ENCODE data around the gene PET117.
"Not testable (repeated sequence)": the region's sequence is repeated elsewhere in the genome, so short reads cannot be mapped to it uniquely, and the experiment has no call there.

The PET117 gene

GRCh38 chr20:18165553-18165952 is 27.9 kb downstream of the PET117 start:
- DNase-seq, result no peak

GRCh38 chr20:18166241-18166881 is 28.7 kb downstream of the PET117 start:
- DNase-seq, result no peak

GRCh38 chr20:18166950-18167349 is 29.3 kb downstream of the PET117 start:
- no peak for DNase-seq

- no peak for DNase-seq
Observed at GRCh38 chr20:18172379-18172778, 34.7 kb downstream of the PET117 start.

- no peak for DNase-seq
Observed at GRCh38 chr20:18174906-18175683, 37.4 kb downstream of the PET117 start.

- no peak for DNase-seq
Observed at GRCh38 chr20:18176318-18176785, 38.7 kb downstream of the PET117 start.

- DNase-seq, result not testable (repeated sequence)
Observed at GRCh38 chr20:18180366-18180765, 42.7 kb downstream of the PET117 start.

GRCh38 chr20:18180815-18181214 is 43.2 kb downstream of the PET117 start:
- no peak for DNase-seq

GRCh38 chr20:18187020-18187419 is 49.4 kb downstream of the PET117 start:
- DNase-seq, result no peak

- DNase-seq, result no peak
Observed at GRCh38 chr20:18188434-18188833, 50.8 kb downstream of the PET117 start.

- DNase-seq, result no peak
Observed at GRCh38 chr20:18190338-18191233, 52.9 kb downstream of the PET117 start.

- no peak for DNase-seq
Observed at GRCh38 chr20:18191306-18191705, 53.6 kb downstream of the PET117 start.
